ENCODE data around the gene NEAT1.

GRCh38 chr11:65382804-65383368 is 39.7 kb upstream of the NEAT1 start:
- no peak for TF ChIP-seq CTCF (IDR thresholded peaks at IDR 0.05)
- no peak for TF ChIP-seq POLR2A (IDR thresholded peaks at IDR 0.05)
